ENCODE measurements around the gene GPBAR1.
"Not testable (repeated sequence)": the region's sequence is repeated elsewhere in the genome, so short reads cannot be mapped to it uniquely, and the experiment has no call there.

The GPBAR1 gene

GRCh38 chr2:218269900-218270720 is 9.3 kb downstream of the GPBAR1 start, which contains the start of the genes AAMP and PNKD:
AAMP (minus strand) TSS chr2:218270137; CDS start chr2:218270086, 51 bp downstream.
PNKD (plus strand) TSS chr2:218270519; CDS start chr2:218270536, 17 bp downstream.
- peak; percentile 100 for DNase-seq

GRCh38 chr2:218270721-218271486 is 10.1 kb downstream of the GPBAR1 start:
- no peak for DNase-seq

- DNase-seq = no peak
These were observed 10.6 kb downstream of the GPBAR1 start for GRCh38 chr2:218271487-218271797.

GRCh38 chr2:218271865-218272530 is 11.2 kb downstream of the GPBAR1 start:
- DNase-seq = no peak

GRCh38 chr2:218272531-218273212 is 11.9 kb downstream of the GPBAR1 start:
- peak; percentile 68 to 75 for DNase-seq

- DNase-seq = not testable (repeated sequence)
These were observed 12.5 kb downstream of the GPBAR1 start for GRCh38 chr2:218273214-218273907.

GRCh38 chr2:218273908-218274249 is 13.1 kb downstream of the GPBAR1 start:
- no peak for DNase-seq

GRCh38 chr2:218274586-218274985 is 13.8 kb downstream of the GPBAR1 start:
- DNase-seq = no peak

GRCh38 chr2:218275371-218276072 is 14.7 kb downstream of the GPBAR1 start:
- no peak for DNase-seq

GRCh38 chr2:218276986-218277755 is 16.4 kb downstream of the GPBAR1 start:
- DNase-seq = no peak

- DNase-seq = no peak
These were observed 17.1 kb downstream of the GPBAR1 start for GRCh38 chr2:218277921-218278320.

- no peak for DNase-seq
These were observed 17.9 kb downstream of the GPBAR1 start for GRCh38 chr2:218278531-218279360.

GRCh38 chr2:218280260-218280870 is 19.6 kb downstream of the GPBAR1 start:
- DNase-seq = no peak

- DNase-seq = no peak
These were observed 20.6 kb downstream of the GPBAR1 start for GRCh38 chr2:218281449-218281848.

- DNase-seq = no peak
These were observed 21.6 kb downstream of the GPBAR1 start for GRCh38 chr2:218282173-218282991.

GRCh38 chr2:218284106-218284811 is 23.4 kb downstream of the GPBAR1 start:
- DNase-seq = peak; percentile 48 to 58

GRCh38 chr2:218285604-218286003 is 24.8 kb downstream of the GPBAR1 start:
- no peak for DNase-seq

All from stimulated activated CD4-positive, alpha-beta T cell treated with anti-CD3 and anti-CD28 coated beads, Interleukin-4, amount 100 ng/mL, for 4 hours (primary cell).